Esophagus squamous epithelium (tissue), 4 donors: ENCODE results near the gene ARHGEF37.

ENCODE experiments used
- POLR2A ChIP-seq, 4 donors: fragments of 450-650 bp; IDR thresholded peaks; one replicate each; pipeline ENCODE4 v1.6.1; 2017; ENCODE audit warnings: antibody characterized with exemption in 4 of 4, mild to moderate bottlenecking in 4 of 4, moderate library complexity in 3 of 4
- TF ChIP-seq, protein P1 (sequence below), 6 experiments: fragments of 450-650 bp in 4 of 6; fragments of 200-600 bp in 2 of 6; sonication (generic) in 2 of 6; IDR thresholded peaks; one replicate each; pipeline ENCODE4 v1.5.1; 2016 to 2019; ENCODE audit warnings: antibody characterized with exemption in 6 of 6, mild to moderate bottlenecking in 4 of 6, moderate library complexity in 4 of 6

DNA sequence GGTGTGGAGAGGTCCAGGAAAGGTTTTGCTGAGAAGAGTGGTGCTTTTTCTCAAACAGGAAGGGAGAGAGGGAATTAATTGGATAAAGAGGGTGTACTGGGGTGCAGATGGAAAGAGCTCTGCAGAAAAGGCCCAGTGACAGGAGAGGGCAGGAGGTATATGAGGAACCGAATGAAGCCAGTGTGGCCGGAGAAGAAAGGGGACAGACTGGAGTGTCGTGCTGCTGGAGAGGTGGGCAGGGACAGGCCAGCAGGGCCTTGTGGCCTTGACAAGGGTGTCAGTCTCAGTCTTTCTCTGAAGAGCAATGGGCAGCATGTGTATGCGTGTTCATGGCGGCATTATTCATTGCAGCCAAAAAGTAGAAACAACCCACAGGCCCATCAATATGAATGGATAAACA is 48.1 kb downstream of the ARHGEF37 start:
- TF ChIP-seq, protein P1, sequence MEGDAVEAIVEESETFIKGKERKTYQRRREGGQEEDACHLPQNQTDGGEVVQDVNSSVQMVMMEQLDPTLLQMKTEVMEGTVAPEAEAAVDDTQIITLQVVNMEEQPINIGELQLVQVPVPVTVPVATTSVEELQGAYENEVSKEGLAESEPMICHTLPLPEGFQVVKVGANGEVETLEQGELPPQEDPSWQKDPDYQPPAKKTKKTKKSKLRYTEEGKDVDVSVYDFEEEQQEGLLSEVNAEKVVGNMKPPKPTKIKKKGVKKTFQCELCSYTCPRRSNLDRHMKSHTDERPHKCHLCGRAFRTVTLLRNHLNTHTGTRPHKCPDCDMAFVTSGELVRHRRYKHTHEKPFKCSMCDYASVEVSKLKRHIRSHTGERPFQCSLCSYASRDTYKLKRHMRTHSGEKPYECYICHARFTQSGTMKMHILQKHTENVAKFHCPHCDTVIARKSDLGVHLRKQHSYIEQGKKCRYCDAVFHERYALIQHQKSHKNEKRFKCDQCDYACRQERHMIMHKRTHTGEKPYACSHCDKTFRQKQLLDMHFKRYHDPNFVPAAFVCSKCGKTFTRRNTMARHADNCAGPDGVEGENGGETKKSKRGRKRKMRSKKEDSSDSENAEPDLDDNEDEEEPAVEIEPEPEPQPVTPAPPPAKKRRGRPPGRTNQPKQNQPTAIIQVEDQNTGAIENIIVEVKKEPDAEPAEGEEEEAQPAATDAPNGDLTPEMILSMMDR (IDR thresholded peaks at IDR 0.05): no peak
- TF ChIP-seq POLR2A (IDR thresholded peaks at IDR 0.05): no peak
